A673 (cell line): ENCODE data around the gene OVCA2. TPM values are rescaled to one million over a fixed set of nuclear protein-coding genes. Genes with fewer than 3 reads are reported as not detected.

Experiments
- BruUV-seq: library from RNA; stranded (reverse); fragments of 400-500 nt; replicated peaks from 2 replicates; lab custom pipeline; 2021; lab: Mats Ljungman, UMichigan
- CTCF ChIA-PET: fragments of 300-600 bp; sonication (Branson Sonifier 250); formaldehyde crosslinking; loops from one replicate; lab custom pipeline; 2022; ENCODE audit warnings: antibody characterized with exemption; lab: Charles Lee
- POLR2A ChIA-PET: fragments of 300-600 bp; sonication (Branson Sonifier 250); formaldehyde crosslinking; loops from one replicate; lab custom pipeline; 2022; ENCODE audit warnings: antibody characterized with exemption; ENCODE audit not compliant: low non-redundant PET; lab: Charles Lee
- DNase-seq: peaks from one replicate; pipeline ENCODE4 v3.0.0-alpha.2; 2015; ENCODE audit warnings: low spot score
- H3K27ac ChIP-seq: fragments of 200-600 bp; sonication (generic); 2 replicates; pipeline ENCODE4 v1.5.1; 2016; ENCODE audit warnings: mixed run types, low read depth, mild to moderate bottlenecking, mixed read lengths, antibody characterized with exemption, low read length; ENCODE audit not compliant: poor library complexity, severe bottlenecking
- H3K27me3 ChIP-seq: fragments of 200-600 bp; sonication (generic); replicated peaks from 2 replicates; pipeline ENCODE4 v1.6.1; 2017; ENCODE audit warnings: mixed run types, low read depth, mild to moderate bottlenecking, mixed read lengths, antibody characterized with exemption, low read length; ENCODE audit not compliant: insufficient read depth, poor library complexity
- H3K36me3 ChIP-seq: fragments of 200-600 bp; sonication (generic); 2 replicates; pipeline ENCODE4 v1.6.1; 2016; ENCODE audit warnings: mixed run types, mild to moderate bottlenecking, mixed read lengths, antibody characterized with exemption, low read length; ENCODE audit not compliant: insufficient read depth, poor library complexity, severe bottlenecking
- H3K4me1 ChIP-seq: fragments of 200-600 bp; sonication (generic); 2 replicates; pipeline ENCODE4 v1.6.1; 2017; ENCODE audit warnings: mixed run types, mild to moderate bottlenecking, mixed read lengths, antibody characterized with exemption, low read length; ENCODE audit not compliant: insufficient read depth, poor library complexity, severe bottlenecking
- H3K4me3 ChIP-seq: fragments of 200-600 bp; sonication (generic); 2 replicates; pipeline ENCODE4 v1.5.1; 2016; ENCODE audit warnings: low read depth, mixed run types, mild to moderate bottlenecking, mixed read lengths, low read length; ENCODE audit not compliant: poor library complexity, severe bottlenecking
- H3K9me3 ChIP-seq: fragments of 200-600 bp; sonication (generic); 2 replicates; pipeline ENCODE4 v1.6.1; 2016; ENCODE audit warnings: mixed run types, low read depth, mild to moderate bottlenecking, mixed read lengths, antibody characterized with exemption, low read length; ENCODE audit not compliant: poor library complexity, severe bottlenecking
- EZH2 ChIP-seq: fragments of 200-600 bp; sonication (generic); IDR thresholded peaks from 2 replicates; pipeline ENCODE4 v1.6.1; 2017; ENCODE audit warnings: borderline replicate concordance, low read depth, mild to moderate bottlenecking, mixed read lengths, antibody characterized with exemption, low read length; ENCODE audit not compliant: poor library complexity, severe bottlenecking
- intact Hi-C: fragments of 100-400 bp; cut with micrococcal nuclease; formaldehyde crosslinking; loops from one replicate; pipeline ENCODE4 v1.10.0; 2022; ENCODE audit not compliant: unreplicated experiment
- total RNA-seq: library from RNA; stranded (reverse); gene quantifications from 2 replicates; pipeline ENCODE4 v1.2.3, GENCODE V29; 2021
- TF ChIP-seq, protein P1 (sequence below): fragments of 300-800, 200-600 bp; sonication (generic); conservative IDR thresholded peaks from 2 replicates; pipeline ENCODE4 v1.5.1; 2017; ENCODE audit warnings: low read depth, mild to moderate bottlenecking, antibody characterized with exemption, low read length, moderate library complexity, mixed read lengths

Gene OVCA2
- total RNA-seq, 1 experiment from 2014 or later: 30.7 TPM

DNA sequence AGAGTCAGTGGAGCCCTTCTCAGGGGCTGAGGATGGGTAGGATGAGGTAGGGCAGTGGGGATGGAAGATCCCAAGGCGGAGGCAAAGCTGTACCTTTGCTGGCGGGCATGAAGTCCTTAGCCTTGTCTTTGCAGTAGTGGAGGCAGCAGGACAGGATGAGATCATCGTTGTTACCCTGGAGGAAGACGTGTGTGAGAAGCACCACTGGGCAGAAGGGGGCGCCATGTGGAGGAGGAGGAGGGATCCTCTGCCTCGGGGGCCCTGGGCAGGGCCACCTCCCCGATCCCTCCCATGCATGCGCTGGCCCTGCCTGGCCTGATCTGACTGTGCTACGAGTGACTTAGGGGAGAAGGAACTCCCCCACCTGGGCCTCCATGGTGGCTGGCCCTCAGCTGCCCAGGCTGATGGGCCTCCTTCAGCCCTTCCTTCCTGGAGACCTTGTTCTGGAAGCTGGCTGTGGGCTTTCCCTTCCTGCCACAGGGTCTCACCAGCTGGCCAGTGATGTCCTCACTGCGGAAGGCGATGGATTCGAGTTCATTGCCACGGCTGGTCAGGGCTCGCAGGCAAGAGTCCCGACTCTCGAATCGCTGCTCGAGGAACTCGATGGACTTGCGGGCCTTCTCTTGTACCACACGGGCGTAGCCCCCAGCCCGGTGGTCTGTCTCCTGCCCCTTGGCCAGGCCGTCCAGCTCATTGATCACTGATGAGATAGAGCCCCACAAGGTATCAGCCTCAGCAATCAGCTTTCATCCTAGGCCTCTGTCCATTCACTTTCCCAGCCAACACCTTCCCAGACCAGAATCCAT lies 23.4 kb downstream of the OVCA2 start:
- no peak overlapping the region for H3K27ac ChIP-seq
- peaks cover 21% of the 10 kb centered on the region for H3K36me3 ChIP-seq

DNA sequence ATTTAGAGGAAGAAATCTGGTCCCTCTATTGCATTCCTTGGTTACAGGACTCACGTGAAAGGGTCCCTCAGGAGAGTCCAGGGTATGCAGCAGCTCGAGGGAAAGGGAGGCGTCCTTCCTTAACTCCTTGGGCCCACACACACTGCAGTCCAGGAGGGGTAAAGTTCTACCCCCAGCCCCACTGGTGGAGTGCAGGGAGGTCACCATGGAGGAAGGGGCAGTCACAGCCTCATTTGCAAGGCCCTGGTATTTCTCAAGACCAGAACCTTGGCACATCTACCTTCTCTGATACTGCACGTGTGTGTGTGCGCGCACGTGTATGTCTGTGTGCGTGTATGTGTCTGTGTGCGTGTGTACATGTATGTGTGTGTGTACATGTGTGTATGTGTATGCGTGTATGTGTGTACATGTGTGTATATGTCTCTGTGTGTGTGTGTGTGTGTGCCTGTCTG lies 24.2 kb downstream of the OVCA2 start:
- no peak overlapping the region for H3K27ac ChIP-seq
- H3K27me3 ChIP-seq: no peaks in the 10 kb centered on the region
- no peak overlapping the region for H3K4me3 ChIP-seq
- BruUV-seq: no TSS peak
- no peak for DNase-seq
- peaks cover 21% of the 10 kb centered on the region for H3K36me3 ChIP-seq
- POLR2A ChIA-PET: no interaction called here
- peaks cover 30% of the 10 kb centered on the region for H3K4me1 ChIP-seq
- TF ChIP-seq, protein P1, sequence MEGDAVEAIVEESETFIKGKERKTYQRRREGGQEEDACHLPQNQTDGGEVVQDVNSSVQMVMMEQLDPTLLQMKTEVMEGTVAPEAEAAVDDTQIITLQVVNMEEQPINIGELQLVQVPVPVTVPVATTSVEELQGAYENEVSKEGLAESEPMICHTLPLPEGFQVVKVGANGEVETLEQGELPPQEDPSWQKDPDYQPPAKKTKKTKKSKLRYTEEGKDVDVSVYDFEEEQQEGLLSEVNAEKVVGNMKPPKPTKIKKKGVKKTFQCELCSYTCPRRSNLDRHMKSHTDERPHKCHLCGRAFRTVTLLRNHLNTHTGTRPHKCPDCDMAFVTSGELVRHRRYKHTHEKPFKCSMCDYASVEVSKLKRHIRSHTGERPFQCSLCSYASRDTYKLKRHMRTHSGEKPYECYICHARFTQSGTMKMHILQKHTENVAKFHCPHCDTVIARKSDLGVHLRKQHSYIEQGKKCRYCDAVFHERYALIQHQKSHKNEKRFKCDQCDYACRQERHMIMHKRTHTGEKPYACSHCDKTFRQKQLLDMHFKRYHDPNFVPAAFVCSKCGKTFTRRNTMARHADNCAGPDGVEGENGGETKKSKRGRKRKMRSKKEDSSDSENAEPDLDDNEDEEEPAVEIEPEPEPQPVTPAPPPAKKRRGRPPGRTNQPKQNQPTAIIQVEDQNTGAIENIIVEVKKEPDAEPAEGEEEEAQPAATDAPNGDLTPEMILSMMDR: no peak
- TF ChIP-seq EZH2: no peak
- CTCF ChIA-PET: no interaction called here
- intact Hi-C loops: no loop called here
- H3K9me3 ChIP-seq: no peaks in the 10 kb centered on the region

More for the DNA sequence above, 23.4 kb downstream of the OVCA2 start:
- ChIA-PET CTCF (interaction anchor here (0.9 kb wide), 1 partner anchor 179 kb away, joined by 3 read pairs; no protein-coding TSS in a partner anchor), POLR2A (no interaction called here)
- no peaks in the 10 kb centered on the region for H3K27me3 ChIP-seq
- BruUV-seq: no TSS peak
- H3K4me1 ChIP-seq: peaks cover 30% of the 10 kb centered on the region
- H3K9me3 ChIP-seq: no peaks in the 10 kb centered on the region
- no peak for TF ChIP-seq EZH2
- TF ChIP-seq, protein P1: peak; percentile 71
- no peak overlapping the region for H3K4me3 ChIP-seq
- intact Hi-C loops: no loop called here
- DNase-seq: peak; percentile 79

DNA sequence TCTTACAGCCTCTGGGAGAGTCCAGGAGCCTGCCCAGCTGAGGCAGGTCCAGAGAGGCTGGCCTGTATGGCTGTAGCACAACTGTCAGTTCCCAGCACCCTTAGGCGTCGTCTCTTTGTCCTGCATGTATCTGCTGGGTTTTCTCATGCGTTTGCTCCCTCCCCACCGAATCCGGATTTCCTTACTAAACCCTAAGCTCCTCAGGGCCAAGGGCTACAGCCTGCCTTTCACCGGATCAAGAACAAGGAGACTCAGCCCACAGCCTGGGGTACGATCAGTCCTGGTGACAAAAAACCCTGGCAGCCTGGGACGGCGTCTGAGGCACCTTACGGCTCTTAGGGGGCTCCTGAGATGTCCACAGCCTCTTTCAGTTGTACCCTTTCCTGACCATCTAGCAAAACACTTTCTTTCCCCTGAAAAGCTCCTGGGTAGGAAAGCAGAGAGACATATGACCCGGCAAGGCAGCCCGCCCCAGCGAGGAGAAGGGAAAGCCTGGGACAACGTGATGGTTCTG lies 25.3 kb downstream of the OVCA2 start:
- H3K27me3 ChIP-seq: no peaks in the 10 kb centered on the region
- H3K4me3 ChIP-seq: no peak overlapping the region
- DNase-seq: no peak
- POLR2A ChIA-PET: interaction anchor here (0.6 kb wide), 2 partner anchors 75 to 165 kb away, joined by 3 to 5 read pairs; no protein-coding TSS in a partner anchor
- no TSS peak for BruUV-seq
- intact Hi-C loops: no loop called here
- no peaks in the 10 kb centered on the region for H3K9me3 ChIP-seq
- H3K27ac ChIP-seq: peak overlapping the region; percentile 7
- peaks cover 21% of the 10 kb centered on the region for H3K36me3 ChIP-seq
- TF ChIP-seq EZH2: no peak
- TF ChIP-seq, protein P1: no peak
- CTCF ChIA-PET: no interaction called here
- H3K4me1 ChIP-seq: peaks cover 30% of the 10 kb centered on the region
